HG03060 (cell line): ENCODE measurements around the gene TMEM44.

Experiments
- ATAC-seq: cut with Tn5 transposase; IDR thresholded peaks from one replicate; pipeline ENCODE4 v1.9.1; 2021; ENCODE audit warnings: low read depth, moderate number of reproducible peaks; ENCODE audit not compliant: unreplicated experiment

TMEM44 gene, protein sequence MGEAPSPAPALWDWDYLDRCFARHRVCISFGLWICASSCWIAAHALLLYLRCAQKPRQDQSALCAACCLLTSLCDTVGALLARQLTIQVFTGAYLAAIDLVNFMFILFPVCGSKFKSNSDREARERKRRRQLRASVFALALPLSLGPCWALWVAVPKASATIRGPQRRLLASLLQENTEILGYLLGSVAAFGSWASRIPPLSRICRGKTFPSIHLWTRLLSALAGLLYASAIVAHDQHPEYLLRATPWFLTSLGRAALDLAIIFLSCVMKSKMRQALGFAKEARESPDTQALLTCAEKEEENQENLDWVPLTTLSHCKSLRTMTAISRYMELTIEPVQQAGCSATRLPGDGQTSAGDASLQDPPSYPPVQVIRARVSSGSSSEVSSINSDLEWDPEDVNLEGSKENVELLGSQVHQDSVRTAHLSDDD

DNA sequence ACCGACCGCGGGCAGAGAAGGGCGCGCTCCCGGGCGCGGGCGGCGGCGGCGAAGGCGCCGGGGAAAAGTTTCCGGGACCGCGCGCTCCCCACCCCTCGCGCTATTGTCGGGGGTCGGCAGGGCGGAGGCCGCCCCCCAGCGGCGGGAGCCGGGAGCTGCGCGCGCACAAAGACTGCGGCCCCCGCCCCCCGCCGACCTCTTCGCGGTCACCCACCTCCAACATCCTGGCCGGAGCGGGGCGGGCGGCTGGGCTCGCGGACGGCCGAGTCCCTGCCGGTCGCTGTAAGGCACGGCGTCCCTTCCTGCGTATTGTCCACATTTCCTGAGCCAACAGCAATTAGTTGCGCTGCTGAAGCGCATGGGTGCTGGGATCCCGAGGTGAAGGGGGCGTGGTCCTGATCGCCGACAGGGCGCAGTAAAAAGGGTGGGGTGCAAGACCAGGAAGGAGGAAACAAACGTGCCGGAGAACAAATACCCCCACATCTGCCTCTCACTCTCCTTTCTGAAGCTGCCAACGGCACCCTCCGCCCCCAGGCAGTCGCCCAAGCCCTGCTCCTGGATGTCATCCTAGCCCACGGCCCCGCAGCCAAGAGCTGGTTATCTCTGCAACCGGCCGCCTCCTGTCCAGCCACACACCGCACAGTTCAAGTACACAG, at the start of gene TMEM44:
Gene TMEM44 (minus strand): TSS at position 71 of the 656 bp plus-strand sequence. CDS start 204 bp downstream, outside the sequence.
- peak; percentile 60 for ATAC-seq

DNA sequence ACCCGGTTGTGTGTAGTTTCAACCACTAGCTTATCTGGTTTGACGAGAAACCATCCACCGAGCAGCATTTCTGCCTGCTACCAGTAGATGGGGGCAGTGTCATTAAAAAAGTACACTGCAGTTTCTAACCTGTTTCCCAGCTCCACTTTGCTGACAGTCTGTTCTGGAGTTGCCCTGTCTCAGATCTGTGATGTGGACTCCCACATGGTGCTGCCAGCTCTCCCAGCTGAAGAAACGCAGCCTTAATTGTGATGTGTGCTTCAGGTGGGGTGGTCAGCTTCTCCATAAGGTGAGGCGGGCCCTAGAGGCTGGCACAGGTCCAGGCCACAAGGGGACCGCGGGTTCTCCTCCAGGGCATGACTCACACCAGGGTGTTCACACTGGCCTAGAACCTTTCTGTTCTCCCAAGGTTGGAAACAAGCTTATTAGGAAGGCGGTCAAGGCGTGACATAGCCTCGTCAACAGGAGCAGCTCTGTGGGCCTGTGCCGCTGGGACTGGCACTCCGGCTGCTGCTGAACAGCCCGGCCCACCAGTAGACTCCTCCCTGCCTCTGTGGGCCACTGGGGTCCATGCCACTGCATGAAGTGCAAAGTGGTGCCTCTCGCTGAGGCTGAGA, 49.6 kb upstream of the TMEM44 start:
- ATAC-seq: no peak

DNA sequence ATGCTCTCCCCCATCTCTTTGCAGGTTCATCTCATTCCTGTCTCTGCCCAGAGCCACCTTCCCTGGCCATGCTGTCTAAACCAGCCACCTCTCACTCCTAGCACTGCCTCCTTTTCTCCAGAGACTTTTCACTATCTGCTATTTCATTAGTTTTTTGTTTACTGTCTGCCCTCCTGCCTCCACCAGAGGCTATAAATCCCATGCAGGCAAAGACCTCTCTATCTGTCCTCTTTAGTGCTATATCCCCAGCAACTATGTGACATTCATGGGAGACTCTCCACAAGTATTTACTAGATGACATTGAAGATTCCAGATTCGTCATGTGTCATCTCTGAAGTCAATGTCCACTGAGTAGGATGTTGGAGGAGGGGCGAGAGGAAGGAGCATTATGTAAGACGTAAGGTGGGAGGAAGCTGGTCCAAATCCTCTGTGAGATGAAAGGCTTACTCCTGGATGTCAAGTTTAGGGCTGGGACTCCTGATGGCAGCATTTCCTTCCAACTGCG, 49.0 kb upstream of the TMEM44 start:
- ATAC-seq: no peak

DNA sequence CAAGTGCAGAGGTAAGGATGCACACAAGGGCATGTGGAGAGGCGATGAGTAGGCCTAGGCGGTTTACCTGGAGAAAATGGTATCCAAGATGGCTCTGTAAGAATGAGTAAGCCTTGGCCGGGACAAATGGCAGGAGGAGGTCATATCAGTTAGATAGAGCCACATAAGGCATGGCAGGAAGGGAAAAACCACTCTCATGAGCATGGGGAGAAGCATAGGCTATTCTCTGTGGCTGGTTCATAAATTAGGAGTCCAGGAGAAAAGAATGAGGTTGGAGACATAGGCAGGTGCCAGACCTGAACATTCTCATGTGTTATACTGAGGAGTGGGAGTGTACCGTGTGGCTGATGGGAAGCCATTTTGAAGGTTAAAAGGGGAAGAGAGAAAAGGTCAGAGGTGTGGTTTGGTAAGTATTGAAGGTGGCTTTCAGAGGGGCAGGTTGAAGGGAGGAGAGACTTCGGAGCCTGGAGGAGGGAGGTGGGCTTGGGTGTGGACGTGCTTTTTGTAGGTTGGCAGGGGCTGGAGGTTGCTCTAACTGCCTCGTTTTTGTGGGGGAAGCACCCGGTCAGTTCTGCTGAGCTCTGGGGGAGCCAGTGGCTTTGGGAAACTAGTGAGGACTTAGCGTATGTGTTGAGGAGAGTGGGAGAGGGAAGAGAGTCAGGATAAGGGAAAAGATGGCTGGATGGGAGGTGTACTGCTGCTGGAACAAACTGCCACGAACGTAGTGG, 47.8 kb upstream of the TMEM44 start:
- no peak for ATAC-seq

DNA sequence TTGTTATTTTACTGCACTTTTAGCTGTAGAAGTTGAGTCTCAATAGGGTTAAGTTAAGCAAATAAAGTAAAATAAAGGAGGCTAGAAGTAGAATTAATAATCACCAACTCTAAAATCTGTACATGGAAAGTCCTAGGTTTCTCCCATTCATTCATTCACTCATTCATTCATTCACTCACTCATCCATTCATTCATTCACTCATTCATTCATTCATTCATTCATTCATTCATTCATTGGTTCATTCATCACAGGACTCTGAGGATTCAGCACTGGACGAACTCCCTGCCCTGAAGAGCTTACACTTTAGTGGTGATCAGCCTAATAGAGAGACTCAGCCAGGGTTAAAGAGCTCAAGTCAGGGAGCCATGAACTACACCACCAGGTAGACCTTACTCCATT, 43.3 kb upstream of the TMEM44 start:
- ATAC-seq: no peak

DNA sequence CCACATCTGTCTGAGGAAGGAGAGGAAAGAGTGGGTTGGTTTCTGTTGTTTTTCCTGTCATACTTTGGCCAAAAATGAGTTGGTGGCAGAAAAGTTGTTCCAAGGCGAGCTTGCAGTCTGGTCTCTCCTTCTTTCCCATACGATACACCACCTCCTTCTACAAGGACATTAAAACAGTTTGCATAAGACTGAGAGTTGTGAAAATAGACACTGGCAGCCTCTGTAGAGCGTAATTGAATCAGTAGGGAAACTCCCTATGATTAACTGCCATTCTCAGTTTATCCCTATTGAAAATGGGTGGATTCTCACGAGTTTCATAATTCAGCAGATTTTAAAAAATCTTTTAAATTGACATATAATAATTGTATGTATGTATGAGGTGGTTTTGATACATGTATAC, 42.5 kb upstream of the TMEM44 start:
- ATAC-seq: no peak

DNA sequence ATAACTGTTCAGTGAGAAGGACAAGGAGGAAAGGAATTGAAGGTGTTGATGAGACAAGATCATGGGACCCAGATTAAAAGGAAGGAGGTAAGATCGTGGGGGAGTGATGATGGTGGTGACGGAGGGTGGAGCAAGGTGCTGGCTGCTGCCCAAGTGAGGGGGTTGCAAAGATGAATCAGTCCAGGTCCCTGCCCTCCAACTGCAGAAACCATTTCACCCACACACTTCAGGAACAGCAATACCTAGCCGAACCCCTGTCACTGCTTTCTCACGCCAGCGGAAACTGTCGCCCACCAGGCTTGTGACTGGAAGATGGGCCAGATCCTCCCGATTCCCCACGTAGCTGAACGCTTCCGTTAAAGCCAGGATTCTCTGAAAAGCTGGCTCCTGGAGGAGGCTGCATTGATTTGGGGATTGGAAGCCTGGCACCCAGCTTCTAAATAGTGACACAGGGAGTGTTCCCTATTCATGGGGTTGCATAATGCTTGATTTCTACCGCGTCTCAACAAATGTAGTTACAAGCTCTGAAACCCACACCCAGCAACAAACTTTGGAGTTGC, 41.9 kb upstream of the TMEM44 start:
- no peak for ATAC-seq

DNA sequence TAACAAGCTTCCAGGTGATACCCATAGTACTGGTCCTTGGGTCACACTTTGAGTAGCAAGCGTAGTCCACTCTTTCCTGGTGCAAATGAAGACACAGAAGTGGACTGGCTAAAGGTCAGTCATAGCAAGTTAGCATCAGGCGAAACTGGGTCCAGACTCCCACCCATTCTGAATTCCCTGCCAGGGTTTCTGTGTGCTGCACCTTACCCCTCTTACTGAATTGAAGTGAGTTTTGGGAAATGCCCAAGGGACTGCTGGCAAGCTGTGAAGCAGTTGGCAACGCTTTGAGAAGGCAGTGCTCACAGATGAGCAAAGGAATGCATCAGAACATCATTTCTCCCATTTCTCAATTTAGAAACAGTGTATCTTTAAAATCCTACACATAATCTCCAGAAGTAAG, 40.5 kb upstream of the TMEM44 start:
- ATAC-seq: no peak

DNA sequence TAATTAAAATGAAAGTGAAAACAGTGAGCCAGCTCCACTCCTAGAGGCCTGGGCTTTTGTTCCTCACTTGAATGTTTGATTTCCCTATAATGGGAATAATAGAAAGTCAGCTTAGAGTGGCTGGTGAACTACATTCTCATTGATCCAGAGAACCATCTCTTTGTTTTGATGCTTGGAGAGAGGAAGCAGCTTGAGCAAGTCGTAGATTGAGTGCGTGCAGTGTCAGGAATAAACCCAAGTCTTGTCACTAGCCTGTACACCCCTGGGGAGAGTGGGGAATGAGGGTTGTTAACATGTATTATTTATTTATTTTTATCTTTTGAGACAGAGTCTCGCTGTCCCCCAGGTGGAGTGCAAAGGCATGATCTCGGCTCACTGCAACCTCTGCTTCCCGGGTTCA, 39.7 kb upstream of the TMEM44 start:
- no peak for ATAC-seq

DNA sequence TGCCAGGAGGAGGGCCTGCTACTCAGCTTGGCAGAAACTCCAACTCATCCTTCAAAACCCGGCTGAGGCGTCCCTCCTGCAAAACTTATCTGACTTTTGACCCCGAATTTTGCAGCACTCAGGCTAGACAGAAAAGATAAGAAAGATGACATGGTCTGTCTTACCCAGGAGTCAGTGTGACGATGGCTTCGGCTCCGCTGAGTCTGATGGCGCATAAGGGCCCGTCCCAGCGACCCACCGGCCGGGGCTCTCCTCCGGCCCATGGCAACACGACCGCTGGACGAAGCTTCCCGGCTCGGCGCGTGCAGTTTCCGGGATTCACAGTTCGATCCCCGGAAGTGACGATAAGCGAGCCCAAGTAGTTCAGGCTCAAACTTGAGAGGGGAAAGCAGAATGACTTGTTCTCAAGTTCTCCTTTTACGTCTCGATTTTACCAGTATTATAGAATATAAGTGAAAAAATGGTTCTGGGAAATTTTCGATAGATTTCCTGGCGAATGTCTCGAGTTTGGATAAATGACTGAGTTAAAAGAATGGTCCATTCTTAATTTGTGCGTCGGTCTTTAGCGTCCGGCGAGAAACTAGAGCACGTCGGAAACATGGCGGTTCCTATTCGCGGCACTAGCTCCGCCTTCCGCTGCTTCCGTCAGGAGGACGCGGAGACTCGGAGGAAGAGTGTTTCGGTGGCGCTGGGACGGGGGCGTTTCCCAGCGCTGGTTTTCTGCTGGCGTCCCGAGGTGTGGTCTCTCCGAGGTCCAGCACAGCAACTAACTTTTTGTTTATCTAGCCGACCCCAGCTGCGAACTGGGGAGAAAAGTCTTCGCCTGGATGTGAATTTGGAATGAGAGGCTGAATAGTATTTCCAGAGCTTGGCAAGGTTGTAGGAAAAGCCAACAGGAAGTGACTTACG, 38.9 kb upstream of the TMEM44 start, which contains the start of gene LSG1:
Gene LSG1 (minus strand): TSS at position 292 of the 909 bp plus-strand sequence. CDS start 29 bp downstream, at position 263.
- ATAC-seq: peak; percentile 63

DNA sequence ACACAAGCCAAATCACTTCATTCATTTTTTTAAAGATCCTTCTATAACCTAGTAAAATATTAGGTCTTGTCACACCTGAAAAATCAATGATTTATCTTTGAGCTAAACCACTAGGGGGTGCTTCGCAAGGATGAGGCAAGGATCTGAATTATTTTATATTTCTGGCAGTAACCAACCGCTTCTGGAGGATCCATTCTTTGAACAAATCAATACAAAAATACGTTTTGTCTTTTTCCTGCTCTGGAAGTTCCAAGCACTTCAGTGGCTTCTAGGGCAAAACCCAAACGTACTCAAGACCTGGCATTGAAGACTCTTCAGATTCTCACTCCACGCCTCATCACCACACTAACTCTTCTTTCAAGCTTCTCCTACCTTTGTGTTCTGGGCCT, 38.3 kb upstream of the TMEM44 start:
- peak; percentile 18 for ATAC-seq

DNA sequence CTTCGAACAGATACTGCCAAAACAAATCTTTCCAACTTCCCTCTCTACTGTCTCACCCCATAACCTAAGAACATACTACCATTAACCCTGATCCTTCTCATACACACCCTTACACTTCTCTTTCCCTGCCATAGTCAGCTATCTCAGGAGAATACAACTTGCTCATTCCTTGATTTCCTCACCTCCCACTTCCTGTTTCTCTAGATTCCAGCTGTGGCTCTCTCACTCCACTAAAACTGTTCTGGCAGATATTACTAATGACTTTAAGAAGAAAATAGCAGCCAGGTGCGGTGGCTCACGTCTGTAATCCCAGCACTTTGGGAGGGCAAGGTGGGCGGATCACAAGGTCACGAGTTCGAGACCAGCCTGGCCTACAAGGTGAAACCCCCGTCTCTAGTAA, 34.1 kb upstream of the TMEM44 start:
- ATAC-seq: no peak

DNA sequence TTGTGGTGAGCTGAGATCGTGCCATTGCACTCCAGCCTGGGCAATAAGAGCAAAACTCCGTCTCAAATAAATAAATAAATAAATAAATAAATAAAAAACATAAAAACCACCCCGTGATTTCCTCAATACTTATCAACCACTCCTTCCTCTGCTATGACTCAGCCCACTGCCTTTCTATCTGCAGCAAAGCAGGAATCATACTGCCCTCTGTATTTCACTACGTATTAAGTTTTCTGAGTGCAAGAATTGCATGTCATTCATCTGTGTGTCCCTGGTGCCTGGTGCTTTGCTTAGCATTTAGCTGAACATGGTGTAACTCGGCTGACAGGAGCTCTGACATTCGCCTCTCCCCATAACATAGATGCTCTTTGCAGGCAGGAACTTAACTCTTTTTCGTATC, 31.6 kb upstream of the TMEM44 start:
- ATAC-seq: no peak

DNA sequence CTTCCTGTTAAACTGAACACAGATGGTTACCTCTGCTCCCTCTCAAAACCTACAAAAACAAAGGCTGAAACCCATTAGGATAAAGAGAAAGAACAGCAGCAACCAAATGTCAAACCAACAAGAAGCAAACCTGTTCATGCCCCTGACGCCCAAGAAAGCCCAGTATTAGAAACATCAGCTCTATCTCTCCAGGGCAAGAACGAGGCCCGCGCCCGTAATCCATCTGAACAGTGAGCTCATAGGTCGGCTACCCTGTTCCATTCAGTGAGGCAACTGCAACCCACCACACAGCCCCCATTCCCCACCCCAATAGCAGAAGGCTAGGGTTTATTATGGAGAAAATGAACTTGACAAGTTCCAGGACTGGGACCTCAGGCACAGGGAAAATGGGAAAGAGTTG, 28.7 kb upstream of the TMEM44 start:
- ATAC-seq: no peak

DNA sequence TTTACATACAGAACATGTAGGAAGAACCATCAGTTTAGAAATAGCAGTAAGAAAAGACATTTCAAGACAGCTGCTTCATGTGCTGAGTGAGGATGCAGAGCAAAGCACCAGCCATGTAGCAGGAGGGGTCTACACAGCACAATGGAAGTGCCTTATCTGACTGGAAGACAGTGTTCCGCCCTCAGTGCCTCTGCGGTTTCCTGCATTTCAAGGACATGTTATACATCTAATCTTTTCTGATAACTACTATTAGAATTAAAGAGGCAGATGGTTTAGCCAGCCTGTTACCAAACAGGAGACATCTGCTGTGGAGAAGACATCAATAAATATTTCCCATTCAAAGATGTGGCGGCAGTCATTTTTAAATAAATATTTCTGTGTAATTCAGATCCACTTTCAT, 28.2 kb upstream of the TMEM44 start:
- no peak for ATAC-seq

DNA sequence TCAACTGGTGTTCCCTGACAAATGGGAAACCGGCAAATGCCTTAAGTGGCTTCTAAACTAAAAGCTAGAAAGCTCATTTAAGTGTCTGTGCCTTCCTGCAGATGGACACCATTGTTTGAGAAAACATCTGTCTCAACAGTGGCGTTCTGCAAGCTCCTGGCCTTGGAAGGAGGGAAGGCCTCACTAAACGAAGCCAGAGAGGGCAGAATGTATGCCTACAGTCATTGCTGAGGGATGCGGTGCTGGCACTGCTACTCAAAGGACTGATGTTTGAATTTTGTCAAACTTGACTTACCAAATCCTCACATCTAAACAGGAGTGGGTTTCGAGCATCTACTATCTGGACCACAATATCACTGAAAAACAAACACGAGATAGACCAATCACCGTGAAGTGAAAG, 26.6 kb upstream of the TMEM44 start:
- ATAC-seq: no peak

DNA sequence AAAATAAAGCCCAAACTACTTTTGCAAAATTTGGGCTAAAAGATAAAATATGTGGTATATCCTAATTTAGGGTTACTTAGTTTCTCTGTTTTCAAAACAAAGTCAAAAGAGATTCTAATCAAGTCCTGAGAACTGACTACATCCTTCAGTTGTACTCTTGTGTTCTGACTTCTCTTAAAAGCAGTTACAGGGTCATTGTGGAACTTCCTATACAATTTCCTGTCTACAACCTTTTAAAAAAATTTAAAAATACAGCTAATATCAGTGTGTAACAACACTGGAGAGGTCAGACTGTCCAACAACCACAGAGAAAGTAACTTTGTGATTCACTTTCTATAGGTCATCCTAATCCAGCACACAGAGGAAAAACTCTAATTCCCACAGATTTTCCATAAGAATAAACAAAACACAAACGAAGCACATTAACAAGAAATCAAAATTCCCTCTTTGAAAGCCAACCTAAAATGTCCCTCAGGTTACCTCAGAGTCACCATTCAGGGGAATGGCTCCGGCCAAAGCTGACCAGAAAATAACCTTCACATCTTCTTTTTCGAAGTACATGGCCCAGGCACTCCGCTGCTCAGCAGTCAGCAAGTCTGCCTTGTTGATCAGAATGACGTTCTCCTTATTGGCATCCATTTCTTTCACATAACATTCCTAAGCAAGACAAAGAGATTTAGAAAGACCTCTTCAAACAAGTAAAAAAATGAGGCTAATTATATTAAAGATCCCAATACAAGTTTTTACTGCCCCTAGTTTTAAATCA, 25.4 kb upstream of the TMEM44 start:
- ATAC-seq: no peak

DNA sequence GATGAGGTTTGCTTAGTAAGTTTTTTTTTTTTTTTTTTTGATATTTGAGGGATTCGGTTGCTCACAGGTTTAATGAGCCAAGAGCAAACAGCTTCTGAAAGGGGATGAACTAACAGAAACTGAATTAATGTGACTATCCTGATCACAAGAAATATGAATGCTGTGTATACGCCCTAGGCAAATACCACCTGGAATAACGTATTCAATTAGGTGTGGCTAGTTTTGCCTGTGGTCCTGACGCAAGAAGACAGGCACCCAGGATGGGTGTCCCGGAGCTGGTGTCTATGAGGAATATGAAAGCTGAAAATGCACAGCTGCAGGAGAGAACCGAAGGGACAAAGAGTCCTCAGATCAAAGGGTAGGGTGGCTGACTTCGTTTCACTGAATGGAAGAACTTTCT, 24.2 kb upstream of the TMEM44 start:
- ATAC-seq: no peak

DNA sequence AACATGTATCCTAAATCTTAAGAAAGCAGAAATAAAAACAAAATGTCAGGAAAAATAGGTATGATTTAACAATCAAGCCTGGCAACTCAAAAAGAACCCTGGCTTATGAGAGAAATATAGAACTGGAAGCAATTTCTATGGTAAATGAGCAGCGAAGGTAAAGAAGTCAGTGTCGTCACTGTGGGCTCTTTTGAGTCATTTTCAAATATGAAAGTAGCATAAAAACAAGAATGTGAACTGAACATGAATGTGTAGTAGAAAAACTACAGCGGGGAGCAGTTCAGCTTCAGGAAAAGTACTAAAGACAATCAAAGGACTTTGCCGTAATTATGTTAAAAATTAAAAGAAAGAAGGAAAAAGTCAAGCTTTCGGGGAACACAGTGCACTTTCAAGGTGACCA, 21.2 kb upstream of the TMEM44 start:
- no peak for ATAC-seq
